GM23248 (cell line): ENCODE results near the gene ZC4H2.

Experiments used
- EZH2 ChIP-seq: fragments of 200-600 bp; sonication (generic); IDR thresholded peaks from 2 replicates; pipeline ENCODE4 v1.6.1; 2018; ENCODE audit warnings: antibody characterized with exemption, mild to moderate bottlenecking; ENCODE audit not compliant: insufficient read depth, poor library complexity, severe bottlenecking
- EZH2phosphoT487 ChIP-seq: fragments of 200-600 bp; sonication (generic); IDR thresholded peaks from 2 replicates; pipeline ENCODE4 v1.6.1; 2018; ENCODE audit warnings: antibody characterized with exemption, moderate library complexity, mild to moderate bottlenecking, low read depth; ENCODE audit not compliant: insufficient read depth

DNA sequence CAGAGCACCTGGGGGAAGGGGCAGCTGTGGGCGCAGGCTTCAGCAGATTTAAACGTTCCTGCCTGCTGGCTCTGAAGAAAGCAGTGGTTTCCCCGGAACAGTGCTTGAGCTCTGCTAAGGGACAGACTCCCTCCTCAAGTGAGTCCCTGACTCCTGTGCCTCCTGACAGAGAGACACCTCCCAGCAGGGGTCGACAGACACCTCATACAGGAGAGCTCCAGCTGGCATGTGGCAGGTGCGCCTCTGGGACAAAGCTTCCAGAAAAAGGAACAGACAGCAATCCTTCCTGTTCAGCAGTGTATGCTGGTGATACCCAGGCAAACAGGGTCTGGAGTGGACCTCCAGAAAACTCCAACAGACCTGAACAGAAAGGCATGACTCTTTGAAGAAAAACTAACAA lies 68.1 kb downstream of the ZC4H2 start:
- TF ChIP-seq EZH2phosphoT487, result no peak
- TF ChIP-seq EZH2, result no peak
